NCI-H526 treated with DMSO at 0.1 percent for 48 hours (cell line): Measurements from ENCODE around the gene OPTN.
"Not testable (repeated sequence)": the region's sequence is repeated elsewhere in the genome, so short reads cannot be mapped to it uniquely, and the experiment has no call there.

ENCODE experiments used
- DNase-seq: peaks from one replicate; lab custom pipeline; 2025; lab: John Stamatoyannopoulos, UW

The OPTN gene

GRCh38 chr10:13120786-13121499, 21.0 kb downstream of the OPTN start:
- DNase-seq = no peak

- DNase-seq = no peak
These were observed 21.5 kb downstream of the OPTN start for GRCh38 chr10:13121500-13121854.

- DNase-seq = no peak
These were observed 36.7 kb downstream of the OPTN start for GRCh38 chr10:13136651-13137050.

- no peak for DNase-seq
These were observed 39.2 kb downstream of the OPTN start for GRCh38 chr10:13139150-13139549.

GRCh38 chr10:13139676-13140075, 39.7 kb downstream of the OPTN start:
- no peak for DNase-seq

DNA sequence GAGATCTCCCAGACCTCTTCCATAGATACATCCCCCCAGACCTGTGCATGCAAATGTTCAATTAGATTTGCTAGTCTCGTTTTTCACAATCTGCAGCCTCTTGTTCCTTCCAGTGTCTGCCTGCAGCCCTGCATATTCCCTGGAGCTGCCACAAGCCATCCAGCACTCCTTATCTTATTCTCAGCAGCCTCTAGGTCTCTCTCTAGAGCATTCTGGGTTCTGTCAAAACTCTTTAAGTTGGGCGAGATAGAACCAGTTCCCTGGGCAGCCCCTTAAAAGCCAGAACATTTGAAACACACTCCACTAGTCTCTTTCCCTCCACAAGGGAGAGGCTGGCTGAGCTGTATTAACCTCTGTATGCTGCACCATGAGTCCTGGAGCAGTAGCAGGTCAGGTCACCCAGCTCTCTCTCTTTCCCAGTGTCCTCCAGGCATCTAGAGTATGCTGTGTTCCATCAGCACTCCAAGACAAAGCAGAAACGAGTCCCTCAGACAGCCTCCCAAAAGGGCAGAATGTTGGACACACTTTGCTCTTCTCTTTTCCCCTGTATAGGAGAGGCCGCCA, 40.7 kb downstream of the OPTN start:
- no peak for DNase-seq

DNA sequence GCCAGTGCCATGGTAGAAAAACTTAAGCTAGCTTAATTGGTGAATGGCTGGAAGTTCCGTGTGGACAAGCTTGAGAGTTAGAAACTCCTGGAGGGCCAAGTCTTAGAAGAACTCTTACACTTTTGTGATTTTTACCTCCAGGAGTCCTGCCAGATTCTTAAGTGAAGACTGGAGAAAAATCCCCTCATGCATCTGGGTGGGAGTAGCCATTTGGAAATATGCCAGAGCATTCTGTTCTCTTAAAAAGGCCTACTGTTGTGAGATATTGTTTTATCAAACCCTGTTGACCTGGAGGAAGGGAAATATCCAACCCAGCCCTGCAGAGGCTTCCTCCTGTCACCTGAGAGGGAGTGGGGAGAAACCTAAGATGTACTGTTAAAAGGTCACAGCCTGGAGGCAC, 43.8 kb downstream of the OPTN start:
- no peak for DNase-seq

- no peak for DNase-seq
These were observed 44.9 kb downstream of the OPTN start for GRCh38 chr10:13144814-13145213.

- DNase-seq = no peak
These were observed 46.4 kb downstream of the OPTN start for GRCh38 chr10:13146379-13146778.

- no peak for DNase-seq
These were observed 47.2 kb downstream of the OPTN start for GRCh38 chr10:13147161-13147560.

GRCh38 chr10:13152296-13152695, 52.3 kb downstream of the OPTN start:
- DNase-seq = no peak

GRCh38 chr10:13155860-13156259, 55.9 kb downstream of the OPTN start:
- not testable (repeated sequence) for DNase-seq

DNA sequence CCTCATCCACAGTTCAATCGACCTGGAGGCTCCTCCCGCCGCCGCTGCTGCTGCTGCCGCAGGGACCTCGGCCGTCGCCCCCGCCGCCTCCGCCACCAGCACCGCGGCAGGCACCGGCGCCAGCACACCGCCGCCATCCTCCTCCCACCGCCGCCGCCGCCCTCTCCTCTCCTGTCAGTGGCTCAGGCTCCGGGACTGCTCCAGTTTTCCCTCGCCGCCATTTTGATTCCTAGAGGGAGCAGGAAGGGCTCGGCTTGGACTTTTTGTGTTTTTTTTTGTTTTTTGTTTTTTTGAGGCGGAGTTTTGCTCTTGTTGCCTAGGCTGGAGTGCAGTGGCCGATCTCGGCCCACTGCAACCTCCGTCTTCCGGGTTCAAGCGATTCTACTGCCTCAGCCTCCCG, 58.4 kb downstream of the OPTN start:
- no peak for DNase-seq

- DNase-seq = peak; percentile 92
These were observed 61.2 kb downstream of the OPTN start, which contains the start of gene MCM10 for GRCh38 chr10:13160934-13161856. TSS of gene MCM10 (plus strand) at chr10:13161558. CDS start at chr10:13164203, 2,645 bp downstream.

DNA sequence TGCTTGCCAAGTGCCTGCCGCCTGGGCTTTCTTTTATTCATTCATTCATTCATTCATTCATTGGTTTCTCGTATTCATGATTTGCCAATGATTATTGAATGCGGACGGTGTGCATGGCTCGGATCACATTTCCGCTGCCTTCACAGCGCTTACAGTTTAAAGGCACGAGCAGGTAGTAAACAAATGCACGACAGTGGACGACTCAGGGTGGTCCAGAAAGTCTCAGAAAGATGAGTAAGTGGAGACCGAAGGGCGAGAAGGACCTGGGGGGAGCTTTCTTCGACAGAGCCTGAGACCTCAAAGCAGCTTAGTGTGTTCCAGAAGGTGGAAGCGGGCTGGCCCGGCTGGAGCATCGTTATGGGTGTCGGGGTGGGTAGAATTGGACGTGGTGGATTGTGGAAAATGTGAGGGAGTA, 61.9 kb downstream of the OPTN start:
- DNase-seq = no peak

DNA sequence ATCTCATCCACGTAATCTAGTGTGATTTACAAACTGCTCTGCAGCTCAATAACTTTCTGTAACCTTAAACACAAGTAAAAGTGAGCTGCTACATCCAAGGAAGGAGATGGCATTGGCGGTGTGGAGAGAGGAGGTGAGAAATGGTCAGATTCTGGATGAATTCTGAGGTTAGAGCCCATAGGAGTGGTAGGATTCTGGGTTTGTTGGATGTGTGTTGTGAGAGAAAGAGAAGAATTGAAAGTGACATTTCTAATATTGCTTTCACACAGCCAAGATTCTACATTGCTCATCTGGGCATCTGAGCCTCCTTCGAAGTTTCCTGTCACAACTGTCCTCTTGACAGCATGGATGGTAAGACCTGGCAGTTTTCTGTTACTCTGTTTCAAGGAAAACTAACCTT, 63.9 kb downstream of the OPTN start:
- no peak for DNase-seq

GRCh38 chr10:13165177-13165576, 65.2 kb downstream of the OPTN start:
- no peak for DNase-seq

DNA sequence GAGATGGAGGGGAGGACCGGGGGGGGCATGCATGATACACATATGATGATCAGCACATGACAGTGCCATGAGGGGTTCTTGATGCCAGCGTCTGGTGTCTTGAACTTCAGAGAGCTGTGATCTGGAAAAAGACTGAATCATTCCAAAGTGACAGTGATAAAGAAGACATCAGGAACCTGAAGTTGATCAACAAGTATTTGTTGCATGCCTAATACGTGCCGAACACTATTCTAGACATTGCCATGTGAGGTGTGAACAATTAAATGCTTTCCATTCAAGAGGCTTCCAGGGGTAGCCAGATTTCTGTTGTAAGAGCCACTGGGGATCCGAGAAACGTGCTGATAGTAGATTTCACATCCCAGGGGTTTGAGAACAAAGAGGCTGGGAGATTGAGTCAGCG, 67.6 kb downstream of the OPTN start:
- DNase-seq = no peak

GRCh38 chr10:13168781-13169180, 68.8 kb downstream of the OPTN start:
- no peak for DNase-seq

- DNase-seq = no peak
These were observed 73.7 kb downstream of the OPTN start for GRCh38 chr10:13173616-13174015.

DNA sequence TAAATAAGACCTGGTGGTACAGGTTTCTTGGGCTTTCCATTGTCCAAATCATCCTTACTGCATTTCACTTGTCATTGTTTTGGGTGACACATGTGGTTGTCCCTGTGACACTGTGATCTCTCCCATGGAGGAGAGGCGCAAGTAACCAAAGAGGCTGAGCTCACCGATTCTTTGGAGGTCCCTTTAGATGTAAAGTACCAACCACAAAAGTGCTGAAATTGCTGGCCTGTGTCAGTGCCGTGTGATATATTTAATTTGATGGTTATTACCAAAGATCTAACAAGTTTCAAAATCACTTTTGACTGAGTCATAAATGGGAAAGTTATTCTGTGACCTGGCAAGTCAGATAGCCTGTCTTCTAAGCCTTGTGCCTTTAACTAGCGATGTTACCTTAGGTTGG, 80.8 kb downstream of the OPTN start:
- DNase-seq = no peak

DNA sequence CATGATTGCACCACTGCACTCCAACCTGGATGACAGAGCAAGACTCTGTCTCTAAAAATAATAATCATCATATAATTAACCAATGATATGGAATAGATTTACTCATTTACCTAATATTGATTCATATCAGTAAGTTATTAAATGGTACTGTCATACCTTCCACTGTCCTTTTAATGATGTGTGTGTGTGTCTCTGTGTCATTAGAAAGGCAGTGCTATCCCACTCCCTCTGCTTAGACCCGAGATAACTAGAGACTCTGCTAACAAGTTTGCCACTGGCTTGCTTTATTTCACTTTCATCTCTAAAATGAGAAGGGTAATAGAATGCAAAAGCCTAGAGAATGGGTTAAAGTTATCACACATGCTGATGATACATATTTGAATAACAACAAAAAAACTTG, 82.5 kb downstream of the OPTN start:
- no peak for DNase-seq

- no peak for DNase-seq
These were observed 83.7 kb downstream of the OPTN start for GRCh38 chr10:13183625-13184024.
